GM18867 (cell line): ENCODE results near the gene NDUFS8.

Experiments
- ATAC-seq: cut with Tn5 transposase; IDR thresholded peaks from one replicate; pipeline ENCODE4 v1.9.1; 2021; ENCODE audit warnings: mild to moderate bottlenecking, moderate library complexity; ENCODE audit not compliant: unreplicated experiment

NDUFS8 gene

DNA sequence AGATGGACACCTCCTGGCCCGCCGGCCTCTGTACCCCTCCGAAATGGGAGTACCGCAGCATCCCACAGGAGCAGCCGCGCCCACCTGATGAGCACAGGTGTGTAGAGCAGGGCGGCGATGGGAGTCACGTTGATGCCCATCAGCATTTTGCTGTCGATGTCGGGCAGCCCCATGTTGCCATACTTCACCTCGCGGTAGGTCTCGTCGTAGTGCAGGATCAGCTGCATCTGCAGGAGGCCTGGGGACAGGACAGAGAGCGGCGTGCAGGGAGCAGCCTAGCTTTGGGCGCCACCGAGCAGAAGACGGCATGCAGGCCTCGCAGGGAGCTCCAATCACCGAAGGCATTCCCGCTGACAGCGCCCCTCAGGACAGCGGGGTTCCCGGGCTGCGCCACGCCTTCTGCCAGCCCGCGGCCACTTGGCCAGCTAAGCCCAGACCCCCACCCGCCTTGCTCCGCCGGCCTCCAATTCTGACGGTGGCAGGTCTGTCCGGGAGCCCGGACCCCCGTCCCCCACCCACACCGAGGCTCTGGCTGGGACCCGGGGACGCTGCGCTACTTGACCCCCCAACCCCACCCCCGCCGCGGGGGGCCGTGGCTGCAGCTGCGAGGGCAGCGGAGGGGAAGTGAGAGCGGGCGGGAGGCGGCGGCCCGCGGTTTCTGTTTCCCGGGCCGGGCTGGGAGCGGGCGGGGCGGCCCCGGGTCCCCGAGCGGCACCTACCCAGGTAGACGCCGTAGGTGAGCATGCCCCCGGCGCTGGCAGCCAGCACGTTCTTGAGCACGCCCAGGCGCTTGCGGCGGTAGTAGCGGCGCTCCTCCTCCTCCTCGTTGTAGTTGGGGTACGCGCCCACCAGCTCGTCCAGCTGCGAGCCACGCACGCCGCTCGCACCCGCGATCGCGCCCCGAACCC, 27.3 kb upstream of the NDUFS8 start:
- ATAC-seq, result peak; percentile 42

DNA sequence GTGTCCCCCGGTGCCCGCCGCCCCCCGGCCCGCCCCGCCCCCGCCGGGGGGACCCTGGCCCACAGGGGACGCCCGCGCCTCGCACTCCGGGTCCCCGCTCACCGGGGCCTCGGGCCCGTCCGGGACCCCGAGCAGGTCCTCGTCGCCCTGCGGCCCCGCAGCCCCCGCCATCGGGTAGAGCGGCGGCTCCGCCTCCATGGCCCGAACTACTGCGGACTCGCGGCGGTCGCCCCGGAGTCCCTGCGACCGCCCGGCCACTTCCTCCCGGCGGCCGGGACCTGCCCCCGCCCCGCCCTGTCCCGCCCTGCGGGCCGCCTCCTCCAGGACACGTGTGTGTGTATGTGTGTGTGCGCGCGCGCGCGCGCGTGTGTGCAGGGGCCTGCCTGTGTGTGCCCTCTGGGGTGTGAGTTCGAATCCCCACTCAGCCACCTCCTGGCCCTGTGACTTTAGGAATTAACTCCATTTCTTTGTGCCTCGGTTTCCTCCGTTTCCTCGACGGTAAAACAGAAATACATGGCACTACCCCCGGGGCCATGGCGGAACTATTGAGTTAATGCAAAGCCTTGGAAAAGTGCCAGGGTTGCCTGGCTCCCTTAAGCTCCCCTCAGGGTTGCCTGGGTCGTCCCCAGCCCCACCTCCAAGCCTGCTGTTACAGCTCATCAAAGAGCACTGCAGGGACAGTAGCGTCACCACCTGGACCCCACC, 26.5 kb upstream of the NDUFS8 start, which contains the start of gene UNC93B1:
TSS of gene UNC93B1 (minus strand) at position 252 of the 705 bp plus-strand sequence. CDS start at position 198, 54 bp downstream.
- ATAC-seq, result peak; percentile 61

DNA sequence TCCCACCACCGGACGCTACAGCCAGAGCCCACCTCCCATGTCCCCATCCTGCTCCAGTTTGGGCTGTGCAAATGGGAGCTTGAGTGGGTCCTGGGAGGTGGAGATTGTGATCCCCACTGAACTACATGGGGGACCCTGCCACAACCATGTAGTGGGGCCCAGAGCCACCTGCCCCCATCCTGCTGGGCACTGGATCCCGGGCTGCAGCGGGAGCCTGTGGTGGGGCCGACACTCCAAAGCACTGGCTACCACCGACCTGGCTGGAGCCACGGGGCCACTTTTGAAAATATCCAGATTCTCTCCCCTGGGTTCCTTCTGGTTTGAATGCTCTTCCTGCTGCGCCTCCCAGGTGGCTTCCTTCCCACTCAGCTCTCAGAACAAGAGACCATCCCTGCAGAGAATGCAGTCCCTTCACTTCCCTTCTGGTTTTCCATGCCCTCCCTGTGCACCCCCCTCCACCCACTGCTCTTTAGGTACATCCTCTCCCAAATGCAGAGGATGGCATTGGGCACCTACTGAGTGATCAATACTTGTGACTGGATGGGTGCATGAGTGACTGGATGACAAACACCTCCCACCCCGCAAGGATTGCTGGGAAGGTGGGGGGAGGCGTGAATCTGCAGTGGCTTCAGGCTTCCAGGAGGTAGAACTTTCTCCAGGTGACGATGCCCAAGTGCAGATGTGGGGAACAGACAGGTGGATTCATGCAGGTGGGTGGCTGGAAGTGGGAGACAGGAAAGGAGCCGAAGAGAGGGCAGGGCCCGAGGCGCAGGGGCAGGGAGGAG, 25.7 kb upstream of the NDUFS8 start:
- ATAC-seq, result no peak

DNA sequence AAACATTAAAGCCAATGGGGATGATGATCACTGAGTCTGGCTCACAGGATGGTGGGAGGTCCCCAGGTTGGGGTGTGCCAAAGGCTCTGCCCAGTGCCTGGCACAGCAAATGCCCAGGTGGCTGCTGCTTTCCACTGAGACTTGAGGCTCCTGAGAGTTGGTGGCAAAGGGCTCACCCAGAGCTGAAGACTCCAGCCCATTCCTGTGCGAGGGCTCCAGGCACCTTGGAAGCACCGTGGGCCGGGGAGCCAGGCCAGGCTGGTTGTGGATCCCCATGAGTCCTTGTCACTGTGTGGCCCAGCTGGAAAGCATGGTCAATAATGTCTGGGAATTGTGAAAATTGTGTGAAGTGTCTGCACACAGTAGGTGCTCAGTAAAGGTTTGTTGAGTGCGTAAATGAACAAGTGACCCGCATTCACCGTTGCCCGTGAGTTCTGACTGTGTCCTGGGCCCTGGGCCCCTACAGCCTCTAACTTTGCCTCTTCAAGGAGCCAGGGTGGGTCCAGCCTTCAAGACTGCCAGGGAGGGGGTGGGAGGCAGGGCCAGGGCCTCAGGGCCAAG, 23.8 kb upstream of the NDUFS8 start:
- no peak for ATAC-seq

DNA sequence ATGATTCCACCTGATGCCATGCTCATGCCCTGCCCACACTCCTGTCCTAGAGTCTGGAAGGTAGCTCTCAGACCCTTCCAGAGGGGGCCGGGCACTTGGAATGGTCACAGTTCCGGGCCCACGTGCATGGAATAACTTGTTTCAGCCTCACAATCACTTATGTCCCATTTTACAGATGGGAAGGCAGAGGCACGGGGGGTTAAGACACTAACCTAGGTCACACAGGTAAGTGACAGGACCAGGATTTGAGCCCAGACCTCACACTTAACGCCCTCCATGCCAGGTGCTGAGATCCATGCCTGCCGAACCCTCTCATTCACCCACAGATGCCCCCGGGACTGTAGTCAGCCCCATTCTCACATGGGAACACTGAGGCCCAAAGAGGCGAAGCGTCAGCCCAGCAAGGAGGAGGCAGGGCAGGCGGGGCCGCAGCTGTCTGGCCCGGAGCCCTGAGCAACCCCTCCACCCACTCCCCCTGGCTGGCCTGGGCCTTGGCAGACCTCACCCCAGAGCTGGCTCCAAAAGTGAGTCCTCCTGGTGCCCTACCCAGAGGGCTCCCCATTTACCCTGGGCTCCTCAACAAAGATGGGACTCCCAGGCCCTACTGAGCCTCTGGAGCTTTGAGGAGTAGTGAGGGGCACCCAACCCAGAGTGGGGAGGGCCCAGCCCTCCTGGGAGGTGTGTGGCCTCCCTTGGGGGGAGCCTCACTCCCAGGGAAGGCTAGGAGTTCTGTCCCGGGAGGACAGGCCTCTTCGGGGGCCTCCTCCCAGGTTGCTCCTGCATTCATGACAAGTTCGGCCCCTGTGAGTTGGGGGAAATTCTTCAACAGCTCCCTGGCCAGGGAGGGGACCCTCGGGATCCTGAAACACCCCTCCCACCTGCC, 22.7 kb upstream of the NDUFS8 start:
- ATAC-seq, result no peak

DNA sequence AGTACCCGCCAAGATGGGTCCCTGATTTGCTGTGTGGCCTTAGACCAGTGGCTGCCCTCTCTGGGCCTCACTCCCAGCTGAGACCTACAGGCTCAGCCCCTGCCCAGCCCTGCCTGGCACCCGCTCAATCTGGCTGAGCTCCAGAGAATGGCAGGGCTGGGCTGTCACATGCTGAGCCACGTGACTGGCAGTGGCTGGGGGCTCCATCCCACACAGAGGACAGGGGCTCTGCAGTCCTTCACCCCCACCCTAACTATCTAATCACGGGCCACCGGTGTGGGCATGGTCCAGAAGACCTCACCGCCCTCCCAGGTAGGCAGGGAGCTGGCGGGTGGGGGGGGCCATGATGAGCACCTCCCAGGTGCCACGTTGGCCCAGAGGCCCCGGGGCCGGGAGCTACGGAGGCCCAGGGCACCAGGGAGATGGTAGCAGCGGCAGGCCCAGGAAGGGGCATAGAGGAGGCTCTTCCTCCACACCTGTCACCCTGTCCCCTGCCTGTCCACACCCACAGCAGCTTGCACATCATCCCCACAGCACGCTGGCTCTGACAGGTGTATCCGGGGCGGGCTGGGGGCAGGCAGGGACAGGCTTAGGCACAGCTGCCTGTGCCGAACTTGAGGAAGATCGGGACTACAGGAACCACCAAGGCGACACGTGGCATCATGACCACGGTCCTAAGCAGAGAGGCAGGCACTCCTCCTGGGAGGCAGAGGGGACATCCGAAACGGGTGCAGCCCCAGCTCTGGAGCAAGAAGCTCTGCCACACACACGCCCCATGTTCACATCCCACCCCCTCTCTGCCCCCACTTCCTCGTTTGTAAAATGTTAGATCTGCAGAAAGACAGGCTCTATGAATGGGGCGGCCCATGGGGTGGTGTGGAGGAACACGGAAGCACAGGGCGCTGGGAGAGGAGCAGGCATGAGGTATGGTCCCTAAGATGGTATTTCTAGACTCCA, 21.8 kb upstream of the NDUFS8 start:
- ATAC-seq, result no peak

DNA sequence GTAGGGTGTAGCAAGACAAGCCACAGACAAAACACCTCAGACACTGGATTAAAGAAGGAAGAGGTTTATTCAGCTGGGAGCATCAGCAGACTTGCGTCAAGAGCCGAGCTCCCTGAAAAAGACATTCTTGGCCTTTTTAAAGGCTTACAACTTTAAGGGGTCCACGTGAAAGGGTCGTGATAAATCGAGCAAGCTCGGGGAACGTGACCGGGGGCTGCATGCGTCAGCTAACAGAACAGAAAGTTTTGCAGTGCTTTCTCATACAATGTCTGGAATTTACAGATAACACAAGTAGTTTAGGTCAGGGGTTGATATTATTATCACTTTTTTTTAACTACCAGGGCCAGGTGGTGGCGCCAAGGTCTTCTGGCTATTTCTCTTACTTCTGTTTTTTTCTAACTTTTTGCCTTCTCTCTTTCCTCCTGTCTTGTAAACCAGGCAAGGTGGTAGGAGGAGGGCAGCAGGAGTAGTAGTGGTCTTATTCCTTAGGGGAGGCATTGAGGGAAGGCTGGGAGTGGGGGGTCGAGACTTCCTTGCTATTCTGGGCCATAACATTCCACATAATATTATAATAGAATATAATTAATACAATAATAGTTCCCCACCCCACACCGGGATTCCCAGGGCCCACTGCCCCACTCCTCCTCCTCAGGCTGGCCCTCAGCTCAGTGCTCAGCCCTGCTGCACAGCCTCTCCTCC, 20.9 kb upstream of the NDUFS8 start:
- ATAC-seq, result no peak

DNA sequence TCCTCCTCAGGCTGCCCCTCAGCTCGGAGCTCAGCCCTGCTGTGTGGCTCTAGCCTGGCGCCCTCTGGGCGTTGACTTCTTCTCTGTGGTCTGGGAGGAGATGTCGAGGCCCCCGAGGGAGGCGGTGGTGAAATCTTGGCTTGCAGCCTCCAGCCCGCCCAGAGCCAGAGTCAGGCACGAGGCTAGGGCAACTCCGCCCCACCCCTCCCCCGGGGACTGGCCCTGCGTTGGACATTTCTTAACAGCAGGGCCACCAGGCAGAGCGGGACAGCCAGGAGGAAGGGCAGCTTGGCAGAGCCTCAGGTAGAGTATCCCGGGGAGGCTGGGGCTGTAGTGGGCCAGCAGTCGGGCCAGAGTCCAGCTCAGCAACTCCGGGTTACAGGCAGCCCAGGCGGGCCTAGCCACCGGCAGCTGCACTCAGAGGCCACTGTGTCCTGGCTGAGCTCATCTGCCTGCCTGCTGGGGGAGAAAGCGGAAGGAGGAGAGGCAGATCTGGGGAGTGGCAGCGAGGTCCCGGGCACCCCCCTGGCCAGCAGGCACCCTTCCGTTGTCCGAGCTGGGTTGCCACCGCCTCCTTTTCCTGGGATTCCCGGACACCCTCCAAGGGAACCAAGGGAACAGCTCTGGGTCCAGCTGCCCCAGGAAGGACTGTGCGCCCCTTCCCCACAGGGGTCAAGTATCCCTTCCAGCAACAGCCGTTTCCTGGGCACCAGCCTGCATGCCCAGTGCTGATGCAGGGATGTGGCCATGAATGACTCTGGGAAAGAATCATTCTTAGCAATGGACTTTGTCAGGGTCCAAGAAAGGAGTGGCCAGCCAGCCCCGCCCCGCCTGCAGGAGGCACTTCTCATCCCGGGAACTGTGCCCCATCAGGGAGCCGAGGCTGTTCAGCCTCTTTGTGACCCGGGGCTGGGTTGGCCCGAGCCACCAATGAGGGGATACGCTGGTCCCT, 20.1 kb upstream of the NDUFS8 start, which contains the start of gene ALDH3B1:
TSS of gene ALDH3B1 (plus strand) at position 238 of the 952 bp plus-strand sequence. CDS start 4,971 bp downstream, outside the sequence.
- ATAC-seq, result no peak

DNA sequence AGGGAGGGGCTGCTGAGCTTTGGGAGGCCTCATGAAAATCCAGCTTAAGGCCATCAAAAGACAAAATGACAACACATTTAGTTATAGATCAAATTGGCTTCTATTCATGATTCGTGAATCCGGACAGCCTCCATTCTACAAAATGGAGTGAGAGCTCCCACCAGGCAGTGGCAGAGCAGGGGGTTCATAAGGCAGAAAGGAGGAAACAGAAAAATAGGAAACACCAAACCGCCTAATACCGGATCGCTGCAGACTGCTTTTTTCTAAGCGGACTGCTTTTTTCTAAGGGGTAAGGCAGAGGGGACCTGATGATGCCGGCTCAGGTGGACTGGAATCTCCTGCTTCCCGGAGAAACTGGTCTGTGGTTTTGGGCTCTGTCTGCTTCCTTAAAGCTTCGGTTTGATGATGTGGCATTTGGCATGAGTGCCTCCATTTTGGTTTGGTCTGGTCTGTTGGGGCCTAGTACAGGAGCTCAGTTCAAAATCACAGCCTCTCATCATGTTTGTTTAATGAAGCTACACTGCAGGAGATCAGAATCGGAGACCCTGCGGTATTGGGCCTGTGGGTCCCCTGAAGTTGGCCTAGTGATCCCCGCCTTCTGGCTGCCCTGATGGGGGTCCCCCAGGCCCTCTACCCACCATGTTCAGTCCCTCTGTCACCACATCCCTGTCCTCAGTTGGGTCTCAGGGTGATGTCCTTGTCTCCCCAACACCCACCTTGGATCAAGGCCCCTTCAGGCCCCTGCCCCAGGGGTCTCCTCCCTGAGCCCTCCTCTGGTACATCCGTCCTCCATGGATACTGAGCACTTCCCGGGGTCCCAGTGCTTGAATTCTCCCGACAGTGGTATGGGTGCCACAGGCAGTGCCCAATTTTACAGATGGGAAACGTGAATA, 19.2 kb upstream of the NDUFS8 start:
- ATAC-seq, result no peak

DNA sequence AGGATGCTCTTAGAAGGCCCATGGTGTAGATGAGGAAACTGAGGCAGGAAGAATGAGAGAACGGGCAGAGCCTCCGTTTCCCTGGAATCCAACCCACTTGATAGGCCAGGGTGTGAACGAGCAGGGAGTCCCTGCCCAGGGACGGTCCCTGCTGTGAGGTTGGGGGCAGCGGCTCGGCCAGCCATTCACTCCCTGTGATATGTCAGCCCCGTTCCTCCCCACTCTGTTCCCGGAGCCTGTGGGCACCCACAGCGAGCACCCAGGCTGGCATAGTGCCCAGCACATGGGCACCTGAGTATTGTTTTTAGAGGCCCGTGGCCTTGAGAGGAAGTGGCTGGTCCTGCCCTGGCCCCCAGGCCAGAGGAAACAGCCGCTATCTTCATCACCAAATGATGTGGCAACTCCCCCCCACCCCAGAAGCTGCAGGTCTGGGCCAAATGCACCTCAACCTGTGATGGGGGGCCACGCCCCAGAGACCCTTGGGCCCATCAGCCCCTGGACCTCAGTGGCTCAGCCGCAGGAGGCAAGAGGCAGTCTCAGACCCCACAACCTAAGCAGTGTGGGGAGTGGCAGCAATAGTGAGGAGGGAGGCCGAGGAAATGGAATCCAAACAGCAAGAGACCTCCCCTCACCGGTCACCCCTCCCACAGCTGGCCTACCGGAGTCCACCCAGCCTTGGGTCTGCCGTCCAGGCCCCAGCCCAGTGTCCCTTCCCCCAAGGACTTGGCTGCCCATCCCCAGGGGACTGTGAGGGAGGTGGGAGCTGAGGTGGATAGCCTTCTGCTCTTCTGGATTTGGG, 18.2 kb upstream of the NDUFS8 start:
- no peak for ATAC-seq

DNA sequence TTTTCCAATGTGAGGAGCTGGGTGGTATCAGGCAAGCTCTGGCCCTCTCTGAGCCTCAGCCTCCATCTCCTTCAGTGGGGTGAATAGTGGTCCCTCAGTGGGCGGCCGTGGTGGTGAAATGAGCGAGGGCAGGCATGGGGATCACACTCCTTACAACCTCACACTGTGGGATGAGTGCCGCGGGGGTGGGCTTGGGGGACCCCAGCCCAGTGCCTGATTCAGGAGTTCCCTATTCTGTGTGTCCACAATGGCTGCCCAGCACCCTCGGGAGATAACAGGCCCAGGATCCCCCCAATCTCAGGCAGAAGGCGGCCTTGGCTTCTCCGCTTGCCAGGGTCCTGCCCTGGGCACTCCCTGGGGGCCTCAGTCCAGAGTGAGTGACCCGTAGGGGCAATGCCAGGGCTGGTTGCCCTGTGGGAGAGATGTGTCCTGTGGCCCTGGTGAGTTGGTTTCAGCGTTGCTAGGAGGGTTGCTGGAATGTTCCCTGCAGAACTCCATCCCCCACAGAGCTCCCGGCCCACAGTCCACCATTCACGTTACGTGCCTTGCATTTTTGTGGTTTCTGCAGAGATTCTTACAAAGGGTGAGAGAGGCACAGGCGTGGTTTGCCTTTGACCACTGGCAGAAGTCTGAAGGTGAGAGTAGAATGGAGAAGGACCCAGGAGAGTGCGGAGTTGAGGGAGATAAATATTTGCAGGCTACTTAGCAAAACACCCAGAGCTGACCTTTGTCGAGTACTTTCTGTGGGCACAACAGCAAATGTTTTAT, 17.5 kb upstream of the NDUFS8 start:
- no peak for ATAC-seq

DNA sequence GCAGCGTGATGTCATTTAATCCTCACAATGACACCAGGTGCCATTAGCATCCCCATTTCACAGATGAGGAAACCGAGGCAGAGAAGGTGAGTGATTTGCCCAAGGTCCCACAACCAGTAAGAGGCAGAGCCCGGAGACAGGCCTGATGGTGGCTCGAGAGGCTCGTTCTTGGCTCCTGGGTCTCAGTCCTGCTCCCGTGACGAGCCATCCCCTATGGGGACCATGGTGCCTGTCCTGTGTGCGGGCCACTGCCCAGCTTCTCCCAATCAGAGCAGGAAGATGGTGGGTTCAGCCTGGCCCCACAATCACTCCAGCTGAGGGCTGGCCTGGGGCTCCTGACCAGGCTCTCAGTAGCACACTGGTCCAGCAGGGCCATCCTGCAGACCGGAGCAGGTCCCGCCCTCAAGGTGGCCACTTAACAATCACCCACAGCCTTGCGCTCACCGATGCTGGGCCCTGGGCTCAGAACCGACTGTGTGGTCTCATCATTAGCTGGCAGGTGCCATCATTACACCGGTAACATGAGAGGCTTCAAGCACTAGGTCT, 16.8 kb upstream of the NDUFS8 start:
- no peak for ATAC-seq

DNA sequence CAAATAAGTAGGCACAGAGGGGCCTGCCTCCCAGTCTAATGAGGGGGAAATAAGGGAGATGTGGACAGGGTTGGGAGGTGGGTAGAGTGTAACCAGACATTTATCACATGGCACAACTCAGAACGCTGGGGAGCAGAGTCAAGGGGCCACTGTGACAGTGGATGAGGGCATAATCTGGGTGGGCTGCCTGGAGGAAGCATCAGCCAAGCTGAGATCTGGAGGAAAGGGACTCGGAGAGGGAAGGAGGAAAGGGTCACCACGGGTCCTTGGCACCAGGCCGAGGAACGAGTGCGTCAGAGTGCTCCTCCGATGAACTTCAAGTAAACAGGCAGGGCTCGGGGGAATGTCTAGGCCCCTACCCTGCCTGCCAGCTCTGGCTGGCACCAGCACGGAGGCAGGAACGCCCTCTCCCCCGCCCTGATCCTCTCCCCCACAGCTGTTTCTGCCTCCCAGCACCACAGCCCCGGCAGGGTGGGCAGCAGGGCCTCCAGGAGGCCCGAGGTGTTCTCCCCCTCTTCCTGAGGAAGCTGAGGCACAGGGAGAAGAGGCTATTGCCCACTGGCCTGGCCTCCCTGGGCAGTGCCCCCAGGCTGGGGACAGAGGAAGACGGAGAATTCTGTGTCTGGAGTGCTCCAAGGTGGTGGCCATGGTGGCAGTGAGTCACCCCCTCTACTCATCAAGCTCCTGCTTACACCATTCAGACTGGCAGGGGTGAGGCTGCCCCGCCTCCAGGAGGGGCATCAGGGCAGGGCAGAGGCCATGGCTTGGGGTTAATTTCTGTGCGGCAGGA, 16.1 kb upstream of the NDUFS8 start:
- ATAC-seq, result no peak
